ENCODE results near the gene DHX34. TPM values are rescaled to one million over a fixed set of nuclear protein-coding genes. Genes with fewer than 3 reads are reported as not detected.
"Not testable (repeated sequence)": the region's sequence is repeated elsewhere in the genome, so short reads cannot be mapped to it uniquely, and the experiment has no call there.

The DHX34 gene
- total RNA-seq, 2 donors from 2014 or later: 5.1 to 8.2 TPM

- H3K4me1 ChIP-seq: no peaks in the 10 kb centered on the region
- peak within 1 kb of the TSS in 1 of 2 donors; percentile 25 for H3K27ac ChIP-seq
- no peaks in the 10 kb centered on the region for H3K36me3 ChIP-seq
Observed at GRCh38 chr19:47331931-47332547, 17.1 kb upstream of the DHX34 start, which contains the start of gene C5AR2. C5AR2 (plus strand) TSS chr19:47332175; CDS start chr19:47340800, 8,625 bp downstream.

GRCh38 chr19:47336765-47337718 lies 12.1 kb upstream of the DHX34 start:
- not testable (repeated sequence) for DNase-seq (ENCODE audit: low spot score); H3K27me3 ChIP-seq; H3K4me3 ChIP-seq; H3K4me1 ChIP-seq; H3K9me3 ChIP-seq; H3K36me3 ChIP-seq; H3K27ac ChIP-seq

More at GRCh38 chr19:47331931-47332547, 17.1 kb upstream of the DHX34 start, which contains the start of gene C5AR2:
- no peak for DNase-seq (ENCODE audit: low spot score)
- no peak within 1 kb of the TSS for H3K4me3 ChIP-seq
- no peaks in the 10 kb centered on the region for H3K9me3 ChIP-seq
- H3K27me3 ChIP-seq: no peaks in the 10 kb centered on the region
- TF ChIP-seq, protein P1, sequence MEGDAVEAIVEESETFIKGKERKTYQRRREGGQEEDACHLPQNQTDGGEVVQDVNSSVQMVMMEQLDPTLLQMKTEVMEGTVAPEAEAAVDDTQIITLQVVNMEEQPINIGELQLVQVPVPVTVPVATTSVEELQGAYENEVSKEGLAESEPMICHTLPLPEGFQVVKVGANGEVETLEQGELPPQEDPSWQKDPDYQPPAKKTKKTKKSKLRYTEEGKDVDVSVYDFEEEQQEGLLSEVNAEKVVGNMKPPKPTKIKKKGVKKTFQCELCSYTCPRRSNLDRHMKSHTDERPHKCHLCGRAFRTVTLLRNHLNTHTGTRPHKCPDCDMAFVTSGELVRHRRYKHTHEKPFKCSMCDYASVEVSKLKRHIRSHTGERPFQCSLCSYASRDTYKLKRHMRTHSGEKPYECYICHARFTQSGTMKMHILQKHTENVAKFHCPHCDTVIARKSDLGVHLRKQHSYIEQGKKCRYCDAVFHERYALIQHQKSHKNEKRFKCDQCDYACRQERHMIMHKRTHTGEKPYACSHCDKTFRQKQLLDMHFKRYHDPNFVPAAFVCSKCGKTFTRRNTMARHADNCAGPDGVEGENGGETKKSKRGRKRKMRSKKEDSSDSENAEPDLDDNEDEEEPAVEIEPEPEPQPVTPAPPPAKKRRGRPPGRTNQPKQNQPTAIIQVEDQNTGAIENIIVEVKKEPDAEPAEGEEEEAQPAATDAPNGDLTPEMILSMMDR (IDR thresholded peaks at IDR 0.05): no peak

- no peak overlapping the region for H3K4me3 ChIP-seq
- H3K36me3 ChIP-seq: no peaks in the 10 kb centered on the region
- H3K27ac ChIP-seq: no peak overlapping the region
- H3K27me3 ChIP-seq: no peaks in the 10 kb centered on the region
- H3K4me1 ChIP-seq: no peaks in the 10 kb centered on the region
- no peaks in the 10 kb centered on the region for H3K9me3 ChIP-seq
- TF ChIP-seq, protein P1 (IDR thresholded peaks at IDR 0.05): no peak
- no peak for DNase-seq (ENCODE audit: low spot score)
Observed at GRCh38 chr19:47339196-47339880, 9.8 kb upstream of the DHX34 start.

DNA sequence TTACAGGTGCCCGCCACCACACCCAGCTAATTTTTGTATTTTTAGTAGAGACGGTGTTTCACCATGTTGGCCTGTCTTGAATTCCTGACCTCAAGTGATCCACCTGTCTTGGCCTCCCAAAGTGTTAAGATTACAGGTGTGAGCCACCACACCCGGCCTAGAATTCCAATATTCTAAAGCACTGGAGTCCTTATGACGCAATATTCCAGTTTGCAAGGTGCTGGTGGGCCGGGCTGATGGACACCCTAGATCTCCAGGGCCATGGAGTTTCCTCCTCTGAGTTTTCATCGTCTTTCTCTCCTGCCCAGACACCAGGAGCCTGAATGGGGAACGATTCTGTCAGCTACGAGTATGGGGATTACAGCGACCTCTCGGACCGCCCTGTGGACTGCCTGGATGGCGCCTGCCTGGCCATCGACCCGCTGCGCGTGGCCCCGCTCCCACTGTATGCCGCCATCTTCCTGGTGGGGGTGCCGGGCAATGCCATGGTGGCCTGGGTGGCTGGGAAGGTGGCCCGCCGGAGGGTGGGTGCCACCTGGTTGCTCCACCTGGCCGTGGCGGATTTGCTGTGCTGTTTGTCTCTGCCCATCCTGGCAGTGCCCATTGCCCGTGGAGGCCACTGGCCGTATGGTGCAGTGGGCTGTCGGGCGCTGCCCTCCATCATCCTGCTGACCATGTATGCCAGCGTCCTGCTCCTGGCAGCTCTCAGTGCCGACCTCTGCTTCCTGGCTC lies 8.5 kb upstream of the DHX34 start:
- Histone ChIP-seq H3K9me3 (no peaks in the 10 kb centered on the region), H3K27me3 (no peaks in the 10 kb centered on the region), H3K36me3 (no peaks in the 10 kb centered on the region), H3K4me1 (no peaks in the 10 kb centered on the region), H3K27ac (no peak overlapping the region), H3K4me3 (no peak overlapping the region)
- TF ChIP-seq, protein P1 (IDR thresholded peaks at IDR 0.05): no peak
- no peak for DNase-seq (ENCODE audit: low spot score)

DNA sequence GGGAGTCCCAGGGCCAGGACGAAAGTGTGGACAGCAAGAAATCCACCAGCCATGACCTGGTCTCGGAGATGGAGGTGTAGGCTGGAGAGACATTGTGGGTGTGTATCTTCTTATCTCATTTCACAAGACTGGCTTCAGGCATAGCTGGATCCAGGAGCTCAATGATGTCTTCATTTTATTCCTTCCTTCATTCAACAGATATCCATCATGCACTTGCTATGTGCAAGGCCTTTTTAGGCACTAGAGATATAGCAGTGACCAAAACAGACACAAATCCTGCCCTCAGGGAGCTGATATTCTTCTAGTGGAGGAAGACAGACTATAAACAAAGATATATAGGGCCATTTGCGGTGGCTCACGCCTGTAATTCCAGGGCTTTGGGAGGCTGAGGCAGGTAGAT lies 7.4 kb upstream of the DHX34 start:
- Histone ChIP-seq H3K27me3 (no peaks in the 10 kb centered on the region), H3K4me1 (no peaks in the 10 kb centered on the region), H3K36me3 (no peaks in the 10 kb centered on the region), H3K27ac (no peak overlapping the region), H3K9me3 (no peaks in the 10 kb centered on the region), H3K4me3 (no peak overlapping the region)
- DNase-seq (ENCODE audit: low spot score): no peak
- TF ChIP-seq, protein P1 (IDR thresholded peaks at IDR 0.05): no peak

All from right atrium auricular region (tissue), 2 donors.